ENCODE results near the gene TNFRSF25.

Gene TNFRSF25

GRCh38 chr1:6466023-6466422 is at the start of gene TNFRSF25:
TSS of gene TNFRSF25 (minus strand) at chr1:6466173. CDS start at chr1:6466107, 66 bp downstream.
- no peak for DNase-seq

- no peak for DNase-seq
These were observed 49.8 kb upstream of the TNFRSF25 start for GRCh38 chr1:6515771-6516170.

- DNase-seq: no peak
These were observed 47.4 kb upstream of the TNFRSF25 start for GRCh38 chr1:6513320-6513801.

GRCh38 chr1:6512908-6513280 is 46.9 kb upstream of the TNFRSF25 start:
- no peak for DNase-seq

- DNase-seq: no peak
These were observed 46.4 kb upstream of the TNFRSF25 start for GRCh38 chr1:6512245-6512907.

- DNase-seq: no peak
These were observed 45.7 kb upstream of the TNFRSF25 start for GRCh38 chr1:6511561-6512244.

GRCh38 chr1:6511056-6511455 is 45.1 kb upstream of the TNFRSF25 start:
- no peak for DNase-seq

- no peak for DNase-seq
These were observed 44.5 kb upstream of the TNFRSF25 start for GRCh38 chr1:6510493-6510892.

GRCh38 chr1:6509919-6510291 is 43.9 kb upstream of the TNFRSF25 start:
- no peak for DNase-seq

- no peak for DNase-seq
These were observed 43.4 kb upstream of the TNFRSF25 start for GRCh38 chr1:6509220-6509918.

- DNase-seq: no peak
These were observed 42.8 kb upstream of the TNFRSF25 start for GRCh38 chr1:6508816-6509189.

- DNase-seq: no peak
These were observed 42.3 kb upstream of the TNFRSF25 start for GRCh38 chr1:6508154-6508815.

GRCh38 chr1:6507461-6507911 is 41.5 kb upstream of the TNFRSF25 start:
- no peak for DNase-seq

GRCh38 chr1:6507037-6507428 is 41.1 kb upstream of the TNFRSF25 start:
- no peak for DNase-seq

- DNase-seq: no peak
These were observed 40.5 kb upstream of the TNFRSF25 start for GRCh38 chr1:6506210-6507036.

- no peak for DNase-seq
These were observed 39.6 kb upstream of the TNFRSF25 start for GRCh38 chr1:6505367-6506209.

GRCh38 chr1:6504887-6505286 is 38.9 kb upstream of the TNFRSF25 start:
- DNase-seq: no peak

- no peak for DNase-seq
These were observed 38.1 kb upstream of the TNFRSF25 start for GRCh38 chr1:6503884-6504602.

GRCh38 chr1:6502000-6502891 is 36.3 kb upstream of the TNFRSF25 start:
- DNase-seq: no peak
